ENCODE data around the gene KCND1.

Gene KCND1

GRCh38 chrX:48971249-48972219, at the start of gene KCND1:
Gene KCND1, minus strand, starts transcription at chrX:48971844. Its CDS starts 1,573 bp downstream, at chrX:48970271.
- DNase-seq (ENCODE audit: low spot score): no peak
- TF ChIP-seq CTCF (IDR thresholded peaks at IDR 0.05; ENCODE audit: borderline replicate concordance, control extremely low read depth, extremely low read depth, insufficient read depth, missing control alignments): no peak
- in situ Hi-C loops (cut with MboI; ENCODE audit: low sequenced_read_pairs, unreplicated experiment): no loop called here

- in situ Hi-C loops (cut with MboI; ENCODE audit: low sequenced_read_pairs, unreplicated experiment): no loop called here
- TF ChIP-seq CTCF (IDR thresholded peaks at IDR 0.05; ENCODE audit: borderline replicate concordance, control extremely low read depth, extremely low read depth, insufficient read depth, missing control alignments): no peak
Observed at GRCh38 chrX:49019599-49020249, 48.1 kb upstream of the KCND1 start.

GRCh38 chrX:49019050-49019449, 47.4 kb upstream of the KCND1 start:
- DNase-seq (ENCODE audit: low spot score): no peak
- no peak for TF ChIP-seq CTCF (IDR thresholded peaks at IDR 0.05; ENCODE audit: borderline replicate concordance, control extremely low read depth, extremely low read depth, insufficient read depth, missing control alignments)
- in situ Hi-C loops (cut with MboI; ENCODE audit: low sequenced_read_pairs, unreplicated experiment): no loop called here

More at GRCh38 chrX:49019599-49020249, 48.1 kb upstream of the KCND1 start:
- DNase-seq (ENCODE audit: low spot score): no peak

GRCh38 chrX:49003696-49004095, 32.1 kb upstream of the KCND1 start:
- TF ChIP-seq CTCF (IDR thresholded peaks at IDR 0.05; ENCODE audit: borderline replicate concordance, control extremely low read depth, extremely low read depth, insufficient read depth, missing control alignments): no peak
- DNase-seq (ENCODE audit: low spot score): no peak
- in situ Hi-C loops (cut with MboI; ENCODE audit: low sequenced_read_pairs, unreplicated experiment): no loop called here

- no peak for TF ChIP-seq CTCF (IDR thresholded peaks at IDR 0.05; ENCODE audit: borderline replicate concordance, control extremely low read depth, extremely low read depth, insufficient read depth, missing control alignments)
- peak; percentile 83 for DNase-seq (ENCODE audit: low spot score)
- in situ Hi-C loops (cut with MboI; ENCODE audit: low sequenced_read_pairs, unreplicated experiment): no loop called here
Observed at GRCh38 chrX:49002091-49002935, 30.7 kb upstream of the KCND1 start, which contains the start of gene GRIPAP1. Gene GRIPAP1, minus strand, starts transcription at chrX:49002264. Its CDS starts 35 bp downstream, at chrX:49002229.

Measured in GM13976 (cell line).